Nephron (organoid): ENCODE measurements around the gene EEPD1.

Experiments
- H3K27ac Mint-ChIP-seq, 3 experiments: 2 replicates each; pipeline ENCODE4 v1.8.0; 2020; ENCODE audit warnings: mixed read lengths in 3 of 3, mild to moderate bottlenecking in 2 of 3, moderate library complexity in 1 of 3
- H3K27me3 Mint-ChIP-seq: 2 replicates; pipeline ENCODE4 v1.8.0; 2021; ENCODE audit warnings: low read depth, mild to moderate bottlenecking, moderate library complexity, mixed read lengths
- H3K36me3 Mint-ChIP-seq: 2 replicates; pipeline ENCODE4 v1.8.0; 2020; ENCODE audit warnings: low read depth, mixed read lengths
- H3K4me1 Mint-ChIP-seq: 2 replicates; pipeline ENCODE4 v1.8.0; 2020; ENCODE audit warnings: mixed read lengths
- H3K4me3 Mint-ChIP-seq, 3 experiments: 2 replicates each; pipeline ENCODE4 v1.8.0; 2020; ENCODE audit warnings: mild to moderate bottlenecking in 3 of 3, mixed read lengths in 3 of 3, moderate library complexity in 2 of 3
- H3K9me3 Mint-ChIP-seq: 2 replicates; pipeline ENCODE4 v1.8.0; 2020; ENCODE audit warnings: mixed read lengths
- CTCF ChIP-seq, 3 experiments: fragments of 200-600 bp; sonication (generic); IDR thresholded peaks; one replicate each; pipeline ENCODE4 v1.5.0; 2021; ENCODE audit warnings: antibody characterized with exemption in 3 of 3; ENCODE audit not compliant: unreplicated experiment in 3 of 3

The EEPD1 gene

DNA sequence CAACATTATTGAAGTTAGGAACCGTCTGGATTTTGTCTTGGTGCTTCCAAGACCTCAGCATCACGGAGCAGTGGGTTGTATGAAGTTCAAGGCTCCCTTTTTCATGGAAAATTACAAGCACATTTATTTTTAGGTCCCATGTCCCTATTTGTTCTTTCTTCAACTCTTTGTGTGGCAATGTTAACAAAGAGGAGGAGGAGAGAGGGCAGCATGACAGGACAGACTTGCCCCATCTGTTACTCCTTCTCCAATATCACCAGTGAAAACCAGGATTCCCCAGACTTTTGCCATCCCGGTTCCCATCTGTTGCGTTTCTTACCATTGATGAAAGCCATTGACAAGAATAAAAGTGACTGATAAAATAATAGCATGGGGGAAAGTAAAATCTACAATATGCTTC lies 28.6 kb downstream of the EEPD1 start:
- TF ChIP-seq CTCF (IDR thresholded peaks at IDR 0.05; ENCODE audit: unreplicated experiment in 3 of 3), result no peak
- Mint-ChIP-seq H3K27ac (peak overlapping the region in 1 of 3 experiments; percentile 59), H3K4me1 (peaks cover 44% of the 10 kb centered on the region), H3K9me3 (no peaks in the 10 kb centered on the region), H3K36me3 (no peaks in the 10 kb centered on the region), H3K27me3 (no peaks in the 10 kb centered on the region), H3K4me3 (no peak overlapping the region)

GRCh38 chr7:36182854-36183604 lies 30.0 kb downstream of the EEPD1 start:
- H3K27ac Mint-ChIP-seq, result no peak overlapping the region
- H3K36me3 Mint-ChIP-seq, result no peaks in the 10 kb centered on the region
- peaks cover 47% of the 10 kb centered on the region for H3K4me1 Mint-ChIP-seq
- no peak for TF ChIP-seq CTCF (IDR thresholded peaks at IDR 0.05; ENCODE audit: unreplicated experiment in 3 of 3)
- H3K9me3 Mint-ChIP-seq, result no peaks in the 10 kb centered on the region
- H3K4me3 Mint-ChIP-seq, result no peak overlapping the region
- H3K27me3 Mint-ChIP-seq, result peaks cover 3% of the 10 kb centered on the region

DNA sequence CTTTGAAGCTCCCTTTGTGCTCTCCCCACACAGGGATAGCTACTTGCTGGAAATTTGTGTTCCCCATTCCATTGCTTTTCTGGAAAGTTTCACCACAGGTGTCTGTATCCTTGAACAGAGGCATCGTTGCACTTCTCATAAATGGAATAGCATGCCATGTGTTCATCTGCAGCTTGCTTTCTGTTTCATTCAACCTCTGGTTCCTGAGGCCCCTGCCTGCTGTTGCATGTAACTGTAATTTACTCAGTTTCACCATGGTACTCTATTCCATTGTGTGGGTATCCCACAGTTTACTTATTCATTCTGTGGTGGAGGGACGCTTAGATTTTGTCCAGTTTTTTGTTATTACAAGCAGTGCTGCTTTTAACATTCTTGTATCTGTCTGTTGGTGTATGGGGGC lies 32.0 kb downstream of the EEPD1 start:
- Mint-ChIP-seq H3K27ac (no peak overlapping the region), H3K9me3 (no peaks in the 10 kb centered on the region), H3K36me3 (no peaks in the 10 kb centered on the region), H3K4me1 (peaks cover 40% of the 10 kb centered on the region), H3K4me3 (no peak overlapping the region), H3K27me3 (peaks cover 3% of the 10 kb centered on the region)
- no peak for TF ChIP-seq CTCF (IDR thresholded peaks at IDR 0.05; ENCODE audit: unreplicated experiment in 3 of 3)

- Mint-ChIP-seq H3K4me3 (no peak overlapping the region), H3K27me3 (peaks cover 3% of the 10 kb centered on the region), H3K9me3 (no peaks in the 10 kb centered on the region), H3K27ac (peak overlapping the region in 1 of 3 experiments; percentile 6), H3K4me1 (peaks cover 33% of the 10 kb centered on the region), H3K36me3 (no peaks in the 10 kb centered on the region)
- TF ChIP-seq CTCF (IDR thresholded peaks at IDR 0.05; ENCODE audit: unreplicated experiment in 3 of 3), result no peak
Observed at GRCh38 chr7:36185756-36186155, 32.7 kb downstream of the EEPD1 start.

DNA sequence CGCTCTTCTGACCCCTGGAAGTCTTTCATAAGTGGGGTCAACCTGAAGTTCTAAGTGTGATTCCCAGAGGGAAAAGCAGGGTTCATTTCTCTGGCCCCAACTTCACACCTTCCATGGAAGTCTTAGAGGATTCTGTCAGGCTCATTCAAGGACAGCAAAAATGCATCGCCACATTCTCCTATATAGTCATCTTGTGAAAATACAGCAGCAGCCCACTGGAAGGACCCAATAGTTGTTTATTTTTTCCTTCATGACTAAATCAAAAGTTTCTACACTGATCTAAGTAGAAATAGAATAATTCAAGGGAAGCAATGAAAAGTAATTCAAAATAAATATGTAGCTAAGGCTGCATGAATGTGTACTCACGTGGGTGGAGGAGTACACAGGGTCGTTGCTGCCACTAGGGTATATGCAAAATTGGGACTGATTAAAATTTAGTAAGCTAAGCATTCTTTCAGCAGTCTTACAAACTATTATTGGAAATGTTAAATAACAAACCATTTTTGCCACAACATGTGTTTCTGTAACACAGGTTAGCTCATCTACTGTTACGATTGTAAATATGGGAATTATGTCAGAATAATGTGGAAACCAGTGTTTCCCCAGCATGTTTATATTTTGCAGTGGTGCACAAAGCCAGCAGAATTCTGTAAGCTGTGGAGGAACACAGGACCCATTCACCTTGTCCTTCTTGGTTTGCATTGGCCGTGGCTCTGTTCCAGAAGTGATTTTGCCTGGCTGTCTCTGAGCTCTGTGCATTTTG lies 33.5 kb downstream of the EEPD1 start:
- TF ChIP-seq CTCF (IDR thresholded peaks at IDR 0.05; ENCODE audit: unreplicated experiment in 3 of 3), result no peak
- H3K27me3 Mint-ChIP-seq, result peaks cover 3% of the 10 kb centered on the region
- H3K4me3 Mint-ChIP-seq, result no peak overlapping the region
- no peaks in the 10 kb centered on the region for H3K36me3 Mint-ChIP-seq
- H3K9me3 Mint-ChIP-seq, result no peaks in the 10 kb centered on the region
- peak overlapping the region in 1 of 3 experiments; percentile 6 for H3K27ac Mint-ChIP-seq
- peaks cover 27% of the 10 kb centered on the region for H3K4me1 Mint-ChIP-seq
